Subcutaneous adipose tissue (tissue), 4 donors: ENCODE measurements around the gene TMC3. TPM values are rescaled to one million over a fixed set of nuclear protein-coding genes. Genes with fewer than 3 reads are reported as not detected.

Source experiments
- CTCF ChIP-seq: fragments of 450-650 bp; IDR thresholded peaks from one replicate; pipeline ENCODE4 v1.5.1; 2016; ENCODE audit warnings: low read depth, mild to moderate bottlenecking, control low read depth, antibody characterized with exemption, moderate library complexity
- total RNA-seq, 4 donors: library from RNA; depleted of rRNA; stranded (reverse); fragments of >200 nt; gene quantifications; one replicate each; pipeline ENCODE4 v1.1.0, GENCODE V29; 2016

Gene TMC3
- total RNA-seq, 4 donors from 2014 or later, result not detected

GRCh38 chr15:81281766-81282605, 92.0 kb downstream of the TMC3 start:
- no peak for TF ChIP-seq CTCF

GRCh38 chr15:81281456-81281735, 92.6 kb downstream of the TMC3 start:
- TF ChIP-seq CTCF, result no peak

Other genes with a start within 250 kb of the TMC3 start
- under 1 TPM in 2 of 4 donors, not detected in 2; 0.49 to 0.68 TPM for gene CFAP161, start 239.9 kb downstream of the TMC3 start, total RNA-seq
- gene IL16, start 177.3 kb downstream of the TMC3 start, total RNA-seq, result 10 to 100 TPM; 28.1 to 40.8 (median 37.1) TPM
- gene STARD5, start 50.1 kb downstream of the TMC3 start, total RNA-seq, result 1 to 10 TPM; 1.3 to 5.8 (median 3.1) TPM